ENCODE results near the gene PLA2G6.

Gene PLA2G6

GRCh38 chr22:38112381-38112780 lies 69.2 kb downstream of the PLA2G6 start:
- in situ Hi-C loops (cut with MboI; ENCODE audit: low sequenced_read_pairs) = no loop called here

- in situ Hi-C loops (cut with MboI; ENCODE audit: low sequenced_read_pairs) = no loop called here
These were observed 69.7 kb downstream of the PLA2G6 start for GRCh38 chr22:38111925-38112355.

GRCh38 chr22:38110863-38111852 lies 70.5 kb downstream of the PLA2G6 start:
- in situ Hi-C loops (cut with MboI; ENCODE audit: low sequenced_read_pairs) = no loop called here

GRCh38 chr22:38110008-38110862 lies 71.4 kb downstream of the PLA2G6 start, which contains the start of gene BAIAP2L2:
Gene BAIAP2L2 (minus strand): TSS chr22:38110684. CDS start chr22:38110525, 159 bp downstream.
- in situ Hi-C loops (cut with MboI; ENCODE audit: low sequenced_read_pairs) = no loop called here

DNA sequence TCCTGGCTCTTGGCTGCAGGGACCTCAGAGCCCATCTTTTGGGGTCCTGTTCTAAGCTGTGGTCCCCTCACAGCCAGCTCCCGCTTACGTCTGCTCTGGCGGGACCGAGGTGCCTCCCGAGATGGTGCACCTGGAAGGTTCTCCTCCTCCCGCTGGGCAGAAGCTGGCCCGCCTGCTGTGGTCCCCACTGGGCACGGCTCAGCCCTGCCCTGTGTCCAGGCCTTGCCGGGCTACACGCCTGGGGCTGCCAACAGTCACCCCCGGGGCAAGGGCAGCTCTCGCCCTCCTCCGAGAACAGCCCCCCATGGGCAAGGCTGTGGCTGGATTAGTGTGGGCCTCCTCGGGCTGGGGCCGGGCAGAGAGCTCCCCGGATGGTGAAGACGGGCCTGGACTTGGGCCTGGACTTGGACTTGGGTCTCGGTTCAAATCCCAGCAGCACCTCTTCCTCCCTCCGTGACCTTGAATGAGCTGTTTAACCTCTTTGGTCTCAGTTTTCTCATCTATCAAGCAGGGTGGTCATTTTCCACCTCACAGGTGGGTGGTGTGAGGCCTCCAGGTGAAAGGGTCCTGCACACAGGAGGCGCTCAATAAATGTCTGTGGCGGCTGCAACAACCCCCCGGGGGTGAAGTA lies 72.1 kb downstream of the PLA2G6 start:
- in situ Hi-C loops (cut with MboI; ENCODE audit: low sequenced_read_pairs) = no loop called here

GRCh38 chr22:38108561-38109319 lies 72.9 kb downstream of the PLA2G6 start:
- in situ Hi-C loops (cut with MboI; ENCODE audit: low sequenced_read_pairs) = no loop called here

DNA sequence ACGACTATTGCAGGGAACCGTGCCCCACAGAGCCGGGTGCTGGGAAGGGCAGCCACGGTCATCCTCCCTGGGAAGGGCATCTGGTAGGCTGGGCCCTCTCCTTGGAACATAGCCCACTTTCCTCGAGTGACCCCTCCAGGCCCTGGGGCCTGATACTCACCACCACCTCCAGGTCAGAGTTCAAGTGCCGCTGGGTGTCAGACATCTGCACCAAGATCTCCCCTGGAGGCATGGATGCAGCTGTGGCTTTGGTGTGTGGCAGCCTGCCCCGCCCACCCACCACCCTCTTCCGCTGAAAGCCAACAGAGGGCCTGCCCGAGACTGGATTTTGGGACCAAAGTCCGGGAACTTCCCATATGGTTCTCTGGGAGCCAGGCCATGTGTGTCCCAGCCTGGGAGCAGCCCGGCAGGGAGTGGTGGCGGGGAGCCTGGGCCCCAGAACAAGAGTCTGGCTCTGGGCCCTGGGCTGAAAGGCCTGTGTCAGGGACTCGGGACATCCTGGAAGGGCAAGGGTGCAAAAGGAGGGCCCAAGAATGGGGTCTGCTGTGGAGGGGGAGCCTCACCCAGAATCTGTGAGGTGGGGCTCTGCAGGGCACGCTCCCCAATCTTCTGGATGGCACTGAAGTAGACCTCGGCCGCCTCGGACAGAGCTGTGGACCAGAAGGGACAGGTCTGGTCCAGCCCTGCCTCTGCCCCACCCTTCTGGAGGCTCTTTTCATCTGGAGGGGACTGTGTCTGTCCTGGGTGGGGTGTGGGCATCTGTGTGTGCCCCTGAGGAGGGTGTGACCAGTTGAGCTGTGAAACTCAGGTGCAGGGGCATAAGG lies 73.7 kb downstream of the PLA2G6 start:
- in situ Hi-C loops (cut with MboI; ENCODE audit: low sequenced_read_pairs) = no loop called here

GRCh38 chr22:38106814-38107578 lies 74.6 kb downstream of the PLA2G6 start:
- in situ Hi-C loops (cut with MboI; ENCODE audit: low sequenced_read_pairs) = no loop called here

DNA sequence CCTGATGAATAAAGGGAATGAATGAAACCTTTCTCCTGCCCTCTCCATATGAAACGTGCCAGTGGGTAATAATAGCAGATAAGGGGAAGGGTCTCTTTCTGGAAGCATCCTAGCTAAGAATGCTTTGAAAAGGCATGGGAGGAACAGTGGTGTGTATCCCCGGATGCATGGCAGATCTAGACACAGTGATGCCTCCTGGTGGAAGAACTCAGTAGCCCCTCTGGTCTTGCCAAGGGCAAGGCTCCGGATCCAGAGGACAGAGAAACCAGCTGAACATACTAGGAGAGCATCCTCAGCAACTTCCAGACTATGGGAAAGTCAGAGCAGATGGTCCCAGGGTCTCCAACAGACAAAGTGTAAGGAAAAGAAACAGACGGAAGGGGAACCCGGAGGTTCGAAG lies 77.5 kb downstream of the PLA2G6 start:
- in situ Hi-C loops (cut with MboI; ENCODE audit: low sequenced_read_pairs) = no loop called here

- in situ Hi-C loops (cut with MboI; ENCODE audit: low sequenced_read_pairs) = no loop called here
These were observed 78.0 kb downstream of the PLA2G6 start for GRCh38 chr22:38103641-38104040.

DNA sequence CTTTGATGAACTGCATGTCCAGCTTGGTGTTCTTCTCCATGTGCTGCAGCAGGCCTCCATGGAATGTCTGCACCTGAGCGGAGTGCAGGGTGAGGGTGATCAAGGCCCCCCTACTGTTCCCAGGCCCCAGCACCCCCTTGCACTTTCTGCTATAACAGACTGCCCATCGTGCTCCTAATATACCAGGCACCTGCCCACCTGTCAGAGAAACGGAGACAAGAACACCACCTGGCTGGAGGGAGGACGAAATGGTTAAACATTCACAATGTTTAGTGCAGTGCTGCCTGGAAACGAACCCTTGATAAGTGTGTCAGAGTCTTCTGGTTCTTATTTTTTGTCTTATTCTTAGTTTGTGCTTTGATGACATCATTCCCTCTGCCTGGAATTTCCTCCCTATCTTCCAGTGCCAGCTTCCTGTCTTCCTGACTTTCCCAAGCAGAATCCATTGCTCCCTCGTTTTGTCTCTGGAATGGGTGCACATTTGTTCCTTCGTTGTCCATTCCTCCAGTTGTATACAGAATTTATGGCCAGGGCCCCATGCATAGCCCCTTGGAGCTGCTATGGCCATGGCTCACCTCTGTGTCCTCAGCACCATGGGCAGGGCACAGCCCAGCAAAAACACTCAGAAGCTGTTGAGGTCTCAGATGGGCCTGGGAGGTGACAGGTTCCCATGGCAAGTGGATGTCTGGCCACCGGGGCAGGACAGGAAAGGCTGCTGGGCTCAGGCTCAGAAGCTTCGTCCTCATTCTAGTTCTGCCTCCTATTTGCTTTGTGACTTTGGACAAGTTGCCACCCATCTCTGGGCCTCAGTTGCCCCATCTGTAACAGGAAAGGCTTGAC lies 83.0 kb downstream of the PLA2G6 start:
- in situ Hi-C loops (cut with MboI; ENCODE audit: low sequenced_read_pairs) = no loop called here

- in situ Hi-C loops (cut with MboI; ENCODE audit: low sequenced_read_pairs) = no loop called here
These were observed 83.8 kb downstream of the PLA2G6 start for GRCh38 chr22:38097557-38098409.

GRCh38 chr22:38097058-38097457 lies 84.6 kb downstream of the PLA2G6 start:
- in situ Hi-C loops (cut with MboI; ENCODE audit: low sequenced_read_pairs) = no loop called here

DNA sequence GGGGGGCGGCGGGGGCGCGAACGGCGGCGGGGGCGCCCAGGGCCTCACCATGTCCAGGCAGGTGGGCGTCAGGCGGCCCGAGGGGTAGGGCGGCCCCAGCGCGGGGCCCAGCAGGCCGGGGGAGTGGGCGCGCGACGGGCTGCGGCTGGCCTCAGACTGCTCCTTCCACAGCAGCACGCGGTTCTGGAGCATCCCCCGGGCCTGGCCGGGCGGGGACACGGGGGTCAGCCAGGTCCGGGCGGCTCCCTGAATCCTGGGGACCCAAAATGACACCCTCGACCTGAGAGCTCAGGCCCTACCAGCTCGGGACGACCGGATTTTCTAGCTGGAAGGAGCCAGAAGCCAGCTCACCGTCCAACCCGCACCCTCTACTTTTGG lies 92.2 kb downstream of the PLA2G6 start:
- in situ Hi-C loops (cut with MboI; ENCODE audit: low sequenced_read_pairs) = no loop called here

DNA sequence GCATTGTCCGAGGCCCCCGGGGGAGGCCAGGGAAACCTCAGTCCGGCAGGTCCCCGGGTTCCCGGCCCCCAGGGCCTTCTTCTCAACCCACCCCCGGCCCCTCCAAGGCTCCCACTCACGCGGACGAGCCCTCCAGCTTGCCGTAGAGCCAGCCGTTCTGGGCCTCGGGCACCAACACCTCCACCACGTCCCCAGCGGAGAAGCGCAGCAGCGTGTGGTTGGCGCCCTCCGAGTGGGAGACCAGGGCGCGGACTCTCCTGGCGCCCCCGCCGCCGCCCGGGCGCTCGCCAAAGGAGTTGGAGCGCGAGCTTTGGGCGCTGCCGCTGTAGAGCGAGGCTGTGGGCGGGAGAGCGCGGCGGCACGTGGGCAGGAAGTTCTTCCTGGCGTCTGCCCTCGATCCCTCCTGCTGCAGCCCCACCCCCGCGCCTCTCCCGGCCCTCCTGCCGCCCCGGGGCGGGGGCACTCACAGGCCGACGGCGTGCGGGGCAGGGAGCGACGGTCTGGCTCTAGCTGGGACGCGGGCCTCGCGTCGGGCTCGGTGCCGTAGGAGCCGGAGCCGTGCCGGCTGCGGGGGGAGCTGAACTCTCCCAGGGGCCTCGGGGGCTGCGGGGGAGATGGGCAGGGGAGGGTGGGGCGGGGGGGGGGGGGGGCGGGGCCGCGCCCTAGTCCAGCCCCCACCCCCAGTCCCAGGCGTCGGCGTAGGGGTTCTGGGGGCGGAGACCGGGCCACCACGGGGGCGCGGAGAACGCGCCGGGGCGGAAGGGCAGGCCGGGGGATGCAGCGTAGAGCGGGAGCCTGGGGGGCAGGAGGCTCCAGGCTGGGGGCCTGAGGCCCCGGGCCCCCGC lies 92.8 kb downstream of the PLA2G6 start:
- in situ Hi-C loops (cut with MboI; ENCODE audit: low sequenced_read_pairs) = no loop called here

GRCh38 chr22:38087855-38088254 lies 93.8 kb downstream of the PLA2G6 start:
- in situ Hi-C loops (cut with MboI; ENCODE audit: low sequenced_read_pairs) = no loop called here

Data from HL-60/S4 treated with retinoic acid at 250 ng/mL for 4 days and 3 days (cell line).